GM21576 (cell line): ENCODE data around the gene BCAP29.
A peak's percentile ranks its signal among the peaks of the same experiment; 100 is the strongest.
"Not testable (repeated sequence)": the region's sequence is repeated elsewhere in the genome, so short reads cannot be mapped to it uniquely, and the experiment has no call there.

Source experiments
- ATAC-seq: cut with Tn5 transposase; IDR thresholded peaks from one replicate; pipeline ENCODE4 v1.9.1; 2021; ENCODE audit warnings: mild to moderate bottlenecking, moderate library complexity; ENCODE audit not compliant: unreplicated experiment

BCAP29 gene

GRCh38 chr7:107615910-107616680, 36.0 kb downstream of the BCAP29 start:
- no peak for ATAC-seq

GRCh38 chr7:107622429-107622828, 42.4 kb downstream of the BCAP29 start:
- ATAC-seq = no peak

- no peak for ATAC-seq
Observed at GRCh38 chr7:107622894-107623293, 42.8 kb downstream of the BCAP29 start.

- ATAC-seq = no peak
Observed at GRCh38 chr7:107627002-107627401, 47.0 kb downstream of the BCAP29 start.

- ATAC-seq = no peak
Observed at GRCh38 chr7:107628461-107629064, 48.5 kb downstream of the BCAP29 start.

DNA sequence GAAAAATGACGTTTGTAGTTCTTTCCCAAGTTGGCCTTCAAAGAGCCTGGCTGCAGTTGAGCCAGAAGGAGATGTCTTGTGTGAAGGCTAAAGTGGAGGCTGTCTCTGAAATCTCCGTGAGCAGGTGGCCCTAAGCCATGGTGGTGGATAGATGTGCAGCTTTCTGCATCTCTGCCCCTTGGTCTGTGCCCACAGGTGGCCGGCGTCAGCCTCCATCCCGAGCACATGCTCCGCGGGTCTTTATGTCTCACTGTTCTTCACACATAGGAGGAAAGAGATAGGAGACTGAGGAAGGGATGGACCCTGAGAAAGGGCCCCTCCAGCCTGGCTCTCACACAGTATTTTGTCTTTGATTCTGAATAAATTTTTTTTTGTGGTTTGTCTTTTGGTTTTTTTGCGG, 50.3 kb downstream of the BCAP29 start:
- no peak for ATAC-seq

GRCh38 chr7:107631588-107632491, 51.8 kb downstream of the BCAP29 start:
- no peak for ATAC-seq

DNA sequence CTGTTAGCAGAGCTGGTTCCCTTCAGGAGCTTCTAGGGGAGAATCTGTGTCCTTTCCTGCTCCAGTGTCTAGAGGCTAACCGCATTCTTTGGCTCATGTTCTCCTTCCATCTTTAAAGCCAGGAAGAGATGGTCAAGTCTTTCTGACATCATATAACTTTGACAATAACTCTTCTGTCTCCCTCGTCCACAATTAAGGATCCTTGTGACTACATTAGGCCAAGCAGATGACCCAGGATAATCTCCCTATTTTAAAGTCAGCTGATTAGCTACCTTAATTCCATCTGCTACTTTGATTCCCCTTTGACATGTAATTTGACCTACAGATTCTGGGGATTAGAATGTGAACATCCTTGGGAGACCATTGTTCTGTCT, 52.4 kb downstream of the BCAP29 start:
- no peak for ATAC-seq

GRCh38 chr7:107638594-107638993, 58.5 kb downstream of the BCAP29 start:
- peak; percentile 89 for ATAC-seq

GRCh38 chr7:107639070-107639469, 59.0 kb downstream of the BCAP29 start:
- ATAC-seq = not testable (repeated sequence)

DNA sequence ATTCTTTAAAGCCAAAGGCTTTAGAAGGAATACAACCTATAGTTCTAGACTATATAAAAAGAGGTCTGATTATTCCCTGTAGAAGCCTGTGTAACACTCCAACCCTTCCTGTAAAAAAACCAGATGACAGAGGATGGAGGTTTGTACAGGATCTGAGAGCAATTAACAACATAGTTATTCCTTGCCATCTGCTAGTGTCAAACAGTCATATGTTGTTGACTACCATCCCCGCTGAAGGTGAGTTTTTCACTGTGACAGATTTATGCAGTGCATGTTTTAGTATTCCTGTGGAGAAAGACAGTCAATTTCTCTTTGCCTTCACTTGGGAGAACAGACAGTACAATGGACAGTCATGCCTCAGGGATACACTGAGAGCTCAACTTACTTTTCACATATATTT, 61.6 kb downstream of the BCAP29 start:
- no peak for ATAC-seq

DNA sequence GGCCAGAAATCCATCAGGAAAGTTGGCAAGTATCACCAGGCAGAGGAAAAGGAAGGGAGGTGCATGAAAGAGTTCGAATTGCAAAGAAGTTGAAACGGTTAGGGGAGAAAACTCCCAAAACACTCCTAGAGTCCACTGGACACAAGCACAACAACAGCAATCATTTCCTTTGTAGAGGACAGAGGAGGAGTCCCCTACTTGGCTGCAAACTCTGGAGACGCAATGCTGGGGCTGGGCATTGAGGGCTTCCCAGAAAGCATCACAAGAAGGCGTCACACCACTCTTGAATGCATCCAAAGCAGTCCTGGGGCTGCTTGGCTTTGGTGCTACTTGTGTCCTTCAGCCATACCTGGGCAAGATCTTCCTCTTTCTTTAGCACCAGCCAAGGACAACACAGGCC, 62.5 kb downstream of the BCAP29 start:
- no peak for ATAC-seq

- ATAC-seq = no peak
Observed at GRCh38 chr7:107643407-107643806, 63.4 kb downstream of the BCAP29 start.

DNA sequence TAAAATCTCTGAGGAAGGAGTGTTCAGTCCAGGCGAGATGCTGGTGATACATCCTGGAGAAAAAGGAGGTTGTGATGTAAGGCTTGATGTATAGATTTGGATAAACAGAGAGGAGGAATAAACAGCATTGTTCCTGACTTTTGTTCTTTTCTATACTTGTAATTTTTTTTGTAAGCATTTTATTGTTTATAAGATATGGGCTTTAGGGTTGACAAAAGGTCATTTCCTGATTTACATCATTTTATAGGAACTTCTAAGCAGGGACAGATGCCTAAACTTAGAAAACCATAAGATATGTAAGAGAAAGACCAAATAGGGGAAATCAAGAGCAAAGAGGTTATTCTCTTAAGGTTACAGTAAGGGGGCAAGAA, 63.9 kb downstream of the BCAP29 start:
- ATAC-seq = no peak

- ATAC-seq = no peak
Observed at GRCh38 chr7:107644309-107644974, 64.4 kb downstream of the BCAP29 start.

GRCh38 chr7:107652642-107653041, 72.6 kb downstream of the BCAP29 start:
- ATAC-seq = no peak

- ATAC-seq = no peak
Observed at GRCh38 chr7:107658467-107658866, 78.4 kb downstream of the BCAP29 start.

- no peak for ATAC-seq
Observed at GRCh38 chr7:107659666-107660065, 79.6 kb downstream of the BCAP29 start.

- no peak for ATAC-seq
Observed at GRCh38 chr7:107660381-107661080, 80.5 kb downstream of the BCAP29 start, which contains the start of gene SLC26A4. Gene SLC26A4, plus strand, starts transcription at chr7:107660828. Its CDS starts 814 bp downstream, at chr7:107661642.

- no peak for ATAC-seq
Observed at GRCh38 chr7:107661081-107661864, 81.2 kb downstream of the BCAP29 start.
